ENCODE results near the gene EFCAB11. TPM values are rescaled to one million over a fixed set of nuclear protein-coding genes. Genes with fewer than 3 reads are reported as not detected.
"Not testable (repeated sequence)": the region's sequence is repeated elsewhere in the genome, so short reads cannot be mapped to it uniquely, and the experiment has no call there.

EFCAB11 gene
- total RNA-seq, 4 donors from 2014 or later: 4.1 to 21.0 (median 5.6) TPM; not detected in 1

DNA sequence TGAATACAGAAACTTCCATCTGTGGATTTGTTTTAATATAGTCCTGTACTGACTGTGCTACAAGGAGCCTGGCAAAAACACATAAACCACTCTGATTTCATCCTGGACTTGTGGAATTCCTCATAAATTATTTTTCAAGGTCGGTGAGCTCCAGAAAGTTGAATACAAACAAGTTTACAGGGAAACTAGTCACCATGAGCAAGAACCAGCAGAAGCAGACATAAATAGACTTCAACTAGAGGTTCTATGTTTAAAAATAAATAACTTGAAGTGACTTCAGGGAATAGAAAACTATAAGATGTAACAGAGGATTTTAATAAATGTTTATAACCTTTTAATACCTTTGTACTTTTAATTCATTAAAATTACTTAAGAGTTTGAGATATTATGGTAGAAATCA is 63.5 kb downstream of the EFCAB11 start:
- no peaks in the 10 kb centered on the region for H3K27me3 ChIP-seq
- no peaks in the 10 kb centered on the region for H3K36me3 ChIP-seq
- H3K4me3 ChIP-seq: no peak overlapping the region
- TF ChIP-seq, protein P1, sequence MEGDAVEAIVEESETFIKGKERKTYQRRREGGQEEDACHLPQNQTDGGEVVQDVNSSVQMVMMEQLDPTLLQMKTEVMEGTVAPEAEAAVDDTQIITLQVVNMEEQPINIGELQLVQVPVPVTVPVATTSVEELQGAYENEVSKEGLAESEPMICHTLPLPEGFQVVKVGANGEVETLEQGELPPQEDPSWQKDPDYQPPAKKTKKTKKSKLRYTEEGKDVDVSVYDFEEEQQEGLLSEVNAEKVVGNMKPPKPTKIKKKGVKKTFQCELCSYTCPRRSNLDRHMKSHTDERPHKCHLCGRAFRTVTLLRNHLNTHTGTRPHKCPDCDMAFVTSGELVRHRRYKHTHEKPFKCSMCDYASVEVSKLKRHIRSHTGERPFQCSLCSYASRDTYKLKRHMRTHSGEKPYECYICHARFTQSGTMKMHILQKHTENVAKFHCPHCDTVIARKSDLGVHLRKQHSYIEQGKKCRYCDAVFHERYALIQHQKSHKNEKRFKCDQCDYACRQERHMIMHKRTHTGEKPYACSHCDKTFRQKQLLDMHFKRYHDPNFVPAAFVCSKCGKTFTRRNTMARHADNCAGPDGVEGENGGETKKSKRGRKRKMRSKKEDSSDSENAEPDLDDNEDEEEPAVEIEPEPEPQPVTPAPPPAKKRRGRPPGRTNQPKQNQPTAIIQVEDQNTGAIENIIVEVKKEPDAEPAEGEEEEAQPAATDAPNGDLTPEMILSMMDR (IDR thresholded peaks at IDR 0.05): no peak
- TF ChIP-seq POLR2A (IDR thresholded peaks at IDR 0.05): no peak
- DNase-seq: no peak
- no peaks in the 10 kb centered on the region for H3K9me3 ChIP-seq
- intact Hi-C loops (cut with DNase I; ENCODE audit: low total_unique reads): no loop called here
- H3K4me1 ChIP-seq: no peaks in the 10 kb centered on the region
- no peak overlapping the region for H3K27ac ChIP-seq

DNA sequence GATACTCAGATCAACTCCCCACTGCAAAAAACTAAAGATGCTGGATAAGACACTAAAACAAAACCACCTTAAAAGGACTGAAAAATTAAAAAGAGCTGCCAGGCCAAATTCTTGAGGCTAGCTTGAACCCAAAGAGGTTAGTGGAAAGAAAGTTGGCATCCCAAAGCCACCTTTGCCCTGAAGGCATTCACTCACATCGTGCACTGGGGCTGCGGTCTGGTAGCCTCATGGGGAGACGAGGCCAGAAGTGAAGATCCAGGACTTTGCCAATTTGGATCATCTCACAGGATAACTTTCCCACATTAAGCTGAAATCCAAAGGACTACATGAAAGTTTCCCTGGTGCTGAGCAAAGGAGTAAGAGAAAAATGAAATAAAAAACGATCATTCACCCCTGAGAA is 63.9 kb downstream of the EFCAB11 start:
- no peak for TF ChIP-seq POLR2A (IDR thresholded peaks at IDR 0.05)
- no peaks in the 10 kb centered on the region for H3K27me3 ChIP-seq
- no peak overlapping the region for H3K27ac ChIP-seq
- H3K4me3 ChIP-seq: no peak overlapping the region
- no peaks in the 10 kb centered on the region for H3K4me1 ChIP-seq
- no peaks in the 10 kb centered on the region for H3K36me3 ChIP-seq
- no peak for DNase-seq
- intact Hi-C loops (cut with DNase I; ENCODE audit: low total_unique reads): no loop called here
- H3K9me3 ChIP-seq: no peaks in the 10 kb centered on the region

DNA sequence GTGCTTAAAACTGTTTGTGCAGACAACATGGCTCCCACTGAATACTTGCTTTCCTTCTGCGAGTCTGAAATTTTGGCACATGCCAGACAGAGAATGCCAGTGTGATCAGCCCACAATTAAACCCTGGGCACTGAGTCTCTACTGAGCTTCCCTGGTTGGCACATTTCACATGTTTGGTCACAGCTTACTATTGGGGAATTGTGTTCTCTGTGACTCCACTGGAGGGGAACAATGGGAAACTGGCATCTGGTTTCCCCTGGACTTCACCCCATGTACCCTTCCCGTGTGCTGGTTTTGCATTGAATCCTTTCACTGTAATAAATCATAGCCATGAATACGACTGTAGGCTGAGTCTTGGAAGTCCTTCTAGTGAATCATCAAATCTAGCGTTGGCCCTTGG is 64.9 kb downstream of the EFCAB11 start:
- no peak for TF ChIP-seq POLR2A (IDR thresholded peaks at IDR 0.05)
- TF ChIP-seq, protein P1 (IDR thresholded peaks at IDR 0.05): no peak
- intact Hi-C loops (cut with DNase I; ENCODE audit: low total_unique reads): no loop called here
- Histone ChIP-seq H3K27ac (no peak overlapping the region), H3K9me3 (no peaks in the 10 kb centered on the region), H3K27me3 (no peaks in the 10 kb centered on the region), H3K36me3 (no peaks in the 10 kb centered on the region), H3K4me1 (no peaks in the 10 kb centered on the region), H3K4me3 (no peak overlapping the region)
- DNase-seq: no peak

DNA sequence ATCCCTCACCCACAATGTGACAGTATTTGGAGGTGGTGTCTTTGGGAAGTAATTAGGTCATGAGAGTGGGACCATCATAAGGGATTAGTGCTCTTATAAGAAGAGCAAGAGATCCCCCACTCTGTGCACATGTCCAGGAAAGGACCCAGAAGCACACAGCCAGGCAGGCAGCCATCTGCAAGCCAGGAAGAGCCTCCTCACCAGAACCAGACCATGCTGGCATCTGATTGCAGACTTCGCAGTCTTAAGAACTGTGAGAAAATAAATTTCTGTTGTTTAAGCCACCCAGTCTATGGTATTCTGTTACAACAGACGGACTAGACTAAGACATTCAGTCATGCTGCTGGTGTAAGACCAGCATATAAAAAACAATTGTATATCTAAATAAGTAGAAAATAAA is 69.8 kb downstream of the EFCAB11 start:
- H3K9me3 ChIP-seq: no peaks in the 10 kb centered on the region
- no peaks in the 10 kb centered on the region for H3K27me3 ChIP-seq
- intact Hi-C loops (cut with DNase I; ENCODE audit: low total_unique reads): no loop called here
- H3K4me3 ChIP-seq: no peak overlapping the region
- no peak for DNase-seq
- no peaks in the 10 kb centered on the region for H3K36me3 ChIP-seq
- TF ChIP-seq, protein P1 (IDR thresholded peaks at IDR 0.05): no peak
- TF ChIP-seq POLR2A (IDR thresholded peaks at IDR 0.05): no peak
- no peaks in the 10 kb centered on the region for H3K4me1 ChIP-seq
- H3K27ac ChIP-seq: no peak overlapping the region

DNA sequence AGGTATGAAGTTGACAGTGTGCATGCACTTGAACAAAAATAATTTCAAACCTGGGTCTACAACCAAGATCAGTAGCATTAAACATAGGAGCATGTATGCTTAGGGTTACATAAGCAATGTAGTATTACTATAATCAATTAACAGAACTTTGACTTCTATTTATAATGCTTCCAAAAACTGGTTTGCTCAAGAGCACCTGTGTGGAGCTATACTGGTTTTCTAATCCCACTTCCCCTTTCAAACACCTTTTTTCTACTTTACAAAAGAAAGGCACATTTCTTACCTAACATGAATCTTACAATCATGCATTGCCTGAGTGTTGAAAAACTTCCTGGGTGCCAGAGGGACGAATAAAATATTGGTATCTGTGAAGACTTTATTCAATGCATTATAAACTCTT is 72.7 kb downstream of the EFCAB11 start:
- Histone ChIP-seq H3K36me3 (no peaks in the 10 kb centered on the region), H3K9me3 (no peaks in the 10 kb centered on the region), H3K4me1 (no peaks in the 10 kb centered on the region), H3K27me3 (no peaks in the 10 kb centered on the region), H3K27ac (no peak overlapping the region), H3K4me3 (no peak overlapping the region)
- no peak for TF ChIP-seq POLR2A (IDR thresholded peaks at IDR 0.05)
- TF ChIP-seq, protein P1 (IDR thresholded peaks at IDR 0.05): no peak
- intact Hi-C loops (cut with DNase I; ENCODE audit: low total_unique reads): no loop called here
- DNase-seq: no peak

DNA sequence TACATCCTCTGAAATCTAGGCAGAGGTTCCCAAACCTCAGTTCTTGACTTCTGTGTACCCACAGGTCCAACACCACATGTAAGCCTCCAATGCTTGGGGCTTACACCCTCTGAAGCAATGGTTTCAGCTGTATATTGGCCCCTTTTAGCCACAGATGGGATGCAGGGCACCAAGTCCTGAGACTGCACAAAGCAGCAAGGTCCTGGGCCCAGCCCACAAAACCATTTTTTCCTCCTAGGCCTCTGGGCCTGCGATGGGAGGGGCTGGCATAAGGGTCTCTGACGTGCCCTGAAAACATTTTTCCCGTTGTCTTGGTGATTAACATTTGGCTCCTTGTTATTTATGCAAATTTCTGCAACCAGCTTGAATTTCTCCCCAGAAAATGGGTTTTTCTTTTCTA is 80.4 kb downstream of the EFCAB11 start:
- intact Hi-C loops (cut with DNase I; ENCODE audit: low total_unique reads); H3K4me1 ChIP-seq; H3K36me3 ChIP-seq; DNase-seq; H3K27me3 ChIP-seq; H3K27ac ChIP-seq; H3K9me3 ChIP-seq; H3K4me3 ChIP-seq: not testable (repeated sequence)
